Osteocyte (in vitro differentiated cells): ENCODE results near the gene SMAGP. TPM values are rescaled to one million over a fixed set of nuclear protein-coding genes. Genes with fewer than 3 reads are reported as not detected.

Experiments
- DNase-seq: peaks from one replicate; pipeline ENCODE4 v3.0.0; 2021; ENCODE audit warnings: mixed read lengths; ENCODE audit not compliant: unreplicated experiment; ENCODE audit errors: extremely low spot score
- H3K27ac Mint-ChIP-seq: one replicate; pipeline ENCODE4 v1.8.0; 2021; ENCODE audit warnings: mild to moderate bottlenecking, mixed read lengths; ENCODE audit not compliant: unreplicated experiment
- H3K27me3 Mint-ChIP-seq: one replicate; pipeline ENCODE4 v1.8.0; 2021; ENCODE audit warnings: mixed read lengths; ENCODE audit not compliant: unreplicated experiment
- H3K36me3 Mint-ChIP-seq: one replicate; pipeline ENCODE4 v1.8.0; 2021; ENCODE audit warnings: mixed read lengths; ENCODE audit not compliant: unreplicated experiment
- H3K4me1 Mint-ChIP-seq: one replicate; pipeline ENCODE4 v1.8.0; 2021; ENCODE audit warnings: mixed read lengths; ENCODE audit not compliant: unreplicated experiment
- H3K4me3 Mint-ChIP-seq: one replicate; pipeline ENCODE4 v1.8.0; 2021; ENCODE audit warnings: mild to moderate bottlenecking, moderate library complexity, mixed read lengths; ENCODE audit not compliant: unreplicated experiment
- H3K9me3 Mint-ChIP-seq: one replicate; pipeline ENCODE4 v1.8.0; 2021; ENCODE audit warnings: mixed read lengths; ENCODE audit not compliant: unreplicated experiment
- CTCF ChIP-seq: fragments of 200-600 bp; sonication (generic); IDR thresholded peaks from 2 replicates; pipeline ENCODE4 v1.5.0; 2021; ENCODE audit warnings: antibody characterized with exemption, mild to moderate bottlenecking, moderate library complexity
- total RNA-seq: library from RNA; stranded (reverse); gene quantifications from 2 replicates; pipeline ENCODE4 v1.2.1, GENCODE V29; 2021

SMAGP gene
- total RNA-seq, 1 donor from 2014 or later: 4.3 TPM

- H3K4me1 Mint-ChIP-seq: peaks cover 18% of the 10 kb centered on the region
- no peaks in the 10 kb centered on the region for H3K9me3 Mint-ChIP-seq
- no peak for DNase-seq
- H3K36me3 Mint-ChIP-seq: no peaks in the 10 kb centered on the region
- H3K4me3 Mint-ChIP-seq: peak overlapping the region; percentile 80
- H3K27ac Mint-ChIP-seq: peak overlapping the region; percentile 92
- H3K27me3 Mint-ChIP-seq: no peaks in the 10 kb centered on the region
- TF ChIP-seq CTCF: no peak
Measured at GRCh38 chr12:51218607-51219161, 51.5 kb downstream of the SMAGP start.

GRCh38 chr12:51217968-51218606 is 52.1 kb downstream of the SMAGP start, which contains the start of gene POU6F1:
POU6F1 (minus strand) TSS chr12:51218062; CDS start chr12:51206836, 11,226 bp downstream.
- H3K4me3 Mint-ChIP-seq: peak within 1 kb of the TSS; percentile 80
- H3K36me3 Mint-ChIP-seq: no peaks in the 10 kb centered on the region
- peak; percentile 92 for DNase-seq
- H3K27me3 Mint-ChIP-seq: no peaks in the 10 kb centered on the region
- peak; percentile 55 for TF ChIP-seq CTCF
- peak within 1 kb of the TSS; percentile 92 for H3K27ac Mint-ChIP-seq
- H3K4me1 Mint-ChIP-seq: peaks cover 18% of the 10 kb centered on the region
- H3K9me3 Mint-ChIP-seq: no peaks in the 10 kb centered on the region

GRCh38 chr12:51217133-51217967 is 52.9 kb downstream of the SMAGP start:
- peak overlapping the region; percentile 80 for H3K4me3 Mint-ChIP-seq
- no peaks in the 10 kb centered on the region for H3K36me3 Mint-ChIP-seq
- TF ChIP-seq CTCF: peak; percentile 31
- H3K4me1 Mint-ChIP-seq: peaks cover 18% of the 10 kb centered on the region
- no peaks in the 10 kb centered on the region for H3K9me3 Mint-ChIP-seq
- no peak for DNase-seq
- no peaks in the 10 kb centered on the region for H3K27me3 Mint-ChIP-seq
- peak overlapping the region; percentile 79 for H3K27ac Mint-ChIP-seq

- Mint-ChIP-seq H3K36me3 (no peaks in the 10 kb centered on the region), H3K4me3 (peak overlapping the region; percentile 75), H3K27me3 (no peaks in the 10 kb centered on the region), H3K9me3 (no peaks in the 10 kb centered on the region), H3K27ac (peak overlapping the region; percentile 79), H3K4me1 (peaks cover 18% of the 10 kb centered on the region)
- DNase-seq: no peak
- TF ChIP-seq CTCF: no peak
Measured at GRCh38 chr12:51216642-51217041, 53.6 kb downstream of the SMAGP start.

GRCh38 chr12:51214895-51215294 is 55.3 kb downstream of the SMAGP start:
- no peaks in the 10 kb centered on the region for H3K9me3 Mint-ChIP-seq
- peaks cover 18% of the 10 kb centered on the region for H3K4me1 Mint-ChIP-seq
- TF ChIP-seq CTCF: no peak
- no peak overlapping the region for H3K4me3 Mint-ChIP-seq
- H3K27ac Mint-ChIP-seq: no peak overlapping the region
- peaks cover 5% of the 10 kb centered on the region for H3K36me3 Mint-ChIP-seq
- no peaks in the 10 kb centered on the region for H3K27me3 Mint-ChIP-seq
- no peak for DNase-seq
